Activated T-helper 2 cell treated with anti-CD3 and anti-CD28 coated beads, Interferon-gamma antibody, Interleukin-2, Interleukin-4, amounts not matched to agents 10 μg/mL and 5 μg/mL and 100 μg/mL, durations not matched to agents 14 hours and 24 hours and 36 hours (primary cell): ENCODE data around the gene HIVEP3. TPM values are rescaled to one million over a fixed set of nuclear protein-coding genes. Genes with fewer than 3 reads are reported as not detected.
A peak's percentile ranks its signal among the peaks of the same experiment; 100 is the strongest.

Source experiments
- DNase-seq: peaks from one replicate; pipeline ENCODE4 v3.0.0; 2021; ENCODE audit warnings: low spot score
- H3K27ac Mint-ChIP-seq: one replicate; pipeline ENCODE4 v1.8.0; 2021; ENCODE audit warnings: mixed read lengths
- H3K27me3 Mint-ChIP-seq: one replicate; pipeline ENCODE4 v1.8.0; 2021; ENCODE audit warnings: low read depth, mixed read lengths
- H3K36me3 Mint-ChIP-seq: one replicate; pipeline ENCODE4 v1.8.0; 2021; ENCODE audit warnings: low read depth, mixed read lengths
- H3K4me1 Mint-ChIP-seq: one replicate; pipeline ENCODE4 v1.8.0; 2021; ENCODE audit warnings: low read depth, mixed read lengths
- H3K4me3 Mint-ChIP-seq: one replicate; pipeline ENCODE4 v1.8.0; 2021; ENCODE audit warnings: low read depth, mild to moderate bottlenecking, moderate library complexity, mixed read lengths
- H3K9me3 Mint-ChIP-seq: one replicate; pipeline ENCODE4 v1.8.0; 2021; ENCODE audit warnings: mixed read lengths
- intact Hi-C: fragments of 100-400 bp; cut with micrococcal nuclease; formaldehyde crosslinking; loops from one replicate; pipeline ENCODE4 v1.15.1; 2023
- total RNA-seq: library from RNA; stranded (reverse); gene quantifications from 2 replicates; pipeline ENCODE4 v1.2.3, GENCODE V29; 2022

The HIVEP3 gene
- total RNA-seq, 1 donor from 2014 or later: 33.7 TPM

- no peak for DNase-seq
- Mint-ChIP-seq H3K27ac (no peak overlapping the region), H3K27me3 (no peaks in the 10 kb centered on the region), H3K36me3 (peaks cover 59% of the 10 kb centered on the region), H3K4me3 (no peak overlapping the region), H3K9me3 (peaks cover 9% of the 10 kb centered on the region), H3K4me1 (peaks cover 37% of the 10 kb centered on the region)
- intact Hi-C loops: no loop called here
Observed at GRCh38 chr1:41611068-41611931, 307.4 kb downstream of the HIVEP3 start.

- Mint-ChIP-seq H3K4me3 (no peak overlapping the region), H3K36me3 (peaks cover 62% of the 10 kb centered on the region), H3K9me3 (peaks cover 9% of the 10 kb centered on the region), H3K4me1 (peaks cover 40% of the 10 kb centered on the region), H3K27me3 (no peaks in the 10 kb centered on the region), H3K27ac (no peak overlapping the region)
- DNase-seq: no peak
- intact Hi-C loops: no loop called here
Observed at GRCh38 chr1:41610361-41610760, 308.4 kb downstream of the HIVEP3 start.

GRCh38 chr1:41609166-41609883 is 309.4 kb downstream of the HIVEP3 start:
- H3K4me1 Mint-ChIP-seq: peaks cover 37% of the 10 kb centered on the region
- no peak overlapping the region for H3K4me3 Mint-ChIP-seq
- H3K27me3 Mint-ChIP-seq: no peaks in the 10 kb centered on the region
- intact Hi-C loops: no loop called here
- peaks cover 9% of the 10 kb centered on the region for H3K9me3 Mint-ChIP-seq
- no peak for DNase-seq
- H3K27ac Mint-ChIP-seq: peak overlapping the region; percentile 28
- peaks cover 56% of the 10 kb centered on the region for H3K36me3 Mint-ChIP-seq

GRCh38 chr1:41608211-41608610 is 310.5 kb downstream of the HIVEP3 start:
- Mint-ChIP-seq H3K4me3 (no peak overlapping the region), H3K27me3 (no peaks in the 10 kb centered on the region), H3K27ac (no peak overlapping the region), H3K9me3 (peaks cover 13% of the 10 kb centered on the region), H3K36me3 (peaks cover 55% of the 10 kb centered on the region), H3K4me1 (peaks cover 36% of the 10 kb centered on the region)
- DNase-seq: no peak
- intact Hi-C loops: no loop called here

GRCh38 chr1:41607808-41608207 is 310.9 kb downstream of the HIVEP3 start:
- Mint-ChIP-seq H3K4me1 (peaks cover 36% of the 10 kb centered on the region), H3K4me3 (no peak overlapping the region), H3K27ac (peak overlapping the region; percentile 80), H3K36me3 (peaks cover 55% of the 10 kb centered on the region), H3K27me3 (no peaks in the 10 kb centered on the region), H3K9me3 (peaks cover 13% of the 10 kb centered on the region)
- DNase-seq: no peak
- intact Hi-C loops: no loop called here

- peaks cover 27% of the 10 kb centered on the region for H3K9me3 Mint-ChIP-seq
- no peak for DNase-seq
- no peak overlapping the region for H3K4me3 Mint-ChIP-seq
- peaks cover 63% of the 10 kb centered on the region for H3K36me3 Mint-ChIP-seq
- intact Hi-C loops: no loop called here
- peaks cover 42% of the 10 kb centered on the region for H3K4me1 Mint-ChIP-seq
- no peaks in the 10 kb centered on the region for H3K27me3 Mint-ChIP-seq
- peak overlapping the region; percentile 74 for H3K27ac Mint-ChIP-seq
Observed at GRCh38 chr1:41599912-41600311, 318.8 kb downstream of the HIVEP3 start.

- peaks cover 48% of the 10 kb centered on the region for H3K4me1 Mint-ChIP-seq
Observed at GRCh38 chr1:41598325-41598724, 320.4 kb downstream of the HIVEP3 start.

GRCh38 chr1:41592451-41593125 is 326.1 kb downstream of the HIVEP3 start:
- Mint-ChIP-seq H3K27ac (no peak overlapping the region), H3K27me3 (no peaks in the 10 kb centered on the region), H3K9me3 (no peaks in the 10 kb centered on the region), H3K4me1 (peaks cover 18% of the 10 kb centered on the region), H3K4me3 (no peak overlapping the region), H3K36me3 (peaks cover 56% of the 10 kb centered on the region)
- no peak for DNase-seq
- intact Hi-C loops: no loop called here

More at GRCh38 chr1:41598325-41598724, 320.4 kb downstream of the HIVEP3 start:
- H3K27me3 Mint-ChIP-seq: no peaks in the 10 kb centered on the region
- DNase-seq: no peak
- H3K4me3 Mint-ChIP-seq: no peak overlapping the region
- peak overlapping the region; percentile 28 for H3K27ac Mint-ChIP-seq
- intact Hi-C loops: no loop called here
- peaks cover 23% of the 10 kb centered on the region for H3K9me3 Mint-ChIP-seq
- H3K36me3 Mint-ChIP-seq: peaks cover 58% of the 10 kb centered on the region

GRCh38 chr1:41591891-41592290 is 326.8 kb downstream of the HIVEP3 start:
- no peaks in the 10 kb centered on the region for H3K9me3 Mint-ChIP-seq
- H3K27ac Mint-ChIP-seq: peak overlapping the region; percentile 11

GRCh38 chr1:41590331-41590730 is 328.4 kb downstream of the HIVEP3 start:
- H3K9me3 Mint-ChIP-seq: no peaks in the 10 kb centered on the region
- no peaks in the 10 kb centered on the region for H3K27me3 Mint-ChIP-seq

More at GRCh38 chr1:41591891-41592290, 326.8 kb downstream of the HIVEP3 start:
- Mint-ChIP-seq H3K36me3 (peaks cover 60% of the 10 kb centered on the region), H3K4me1 (peaks cover 15% of the 10 kb centered on the region), H3K4me3 (no peak overlapping the region), H3K27me3 (no peaks in the 10 kb centered on the region)
- no peak for DNase-seq
- intact Hi-C loops: no loop called here

GRCh38 chr1:41589395-41589794 is 329.3 kb downstream of the HIVEP3 start:
- Mint-ChIP-seq H3K36me3 (peaks cover 70% of the 10 kb centered on the region), H3K27ac (no peak overlapping the region), H3K9me3 (no peaks in the 10 kb centered on the region), H3K4me1 (peaks cover 2% of the 10 kb centered on the region), H3K27me3 (no peaks in the 10 kb centered on the region), H3K4me3 (no peak overlapping the region)
- no peak for DNase-seq
- intact Hi-C loops: no loop called here

More at GRCh38 chr1:41590331-41590730, 328.4 kb downstream of the HIVEP3 start:
- Mint-ChIP-seq H3K4me1 (peaks cover 12% of the 10 kb centered on the region), H3K27ac (no peak overlapping the region), H3K4me3 (no peak overlapping the region), H3K36me3 (peaks cover 69% of the 10 kb centered on the region)
- no peak for DNase-seq
- intact Hi-C loops: no loop called here

GRCh38 chr1:41588334-41588875 is 330.3 kb downstream of the HIVEP3 start:
- DNase-seq: no peak
- Mint-ChIP-seq H3K27me3 (no peaks in the 10 kb centered on the region), H3K36me3 (peaks cover 75% of the 10 kb centered on the region), H3K4me3 (no peak overlapping the region), H3K9me3 (no peaks in the 10 kb centered on the region), H3K4me1 (peaks cover 2% of the 10 kb centered on the region), H3K27ac (no peak overlapping the region)
- intact Hi-C loops: no loop called here
